H1 (cell line): ENCODE data around the gene TMEM181. TPM values are rescaled to one million over a fixed set of nuclear protein-coding genes. Genes with fewer than 3 reads are reported as not detected.

Source experiments
- GTF2F1 ChIP-seq: IDR thresholded peaks from 2 replicates; pipeline ENCODE4 v1.6.1; 2012; ENCODE audit warnings: low read depth, low read length, improper control_type of control experiment, borderline replicate concordance
- HDAC2 ChIP-seq, 2 experiments: fragments of 300-600 bp in 1 of 2; sonication (generic) in 1 of 2; IDR thresholded peaks; 2 replicates each; pipeline ENCODE4 v1.6.1; 2011 to 2012; ENCODE audit warnings: low read depth in 2 of 2, low read length in 2 of 2, mild to moderate bottlenecking in 2 of 2, moderate library complexity in 2 of 2, borderline replicate concordance in 1 of 2, inconsistent platforms in 1 of 2
- MAFK ChIP-seq: IDR thresholded peaks from 2 replicates; pipeline ENCODE4 v1.6.1; 2012; ENCODE audit warnings: low read depth, mild to moderate bottlenecking, improper control_type of control experiment, low read length
- POLR2A ChIP-seq, 2 experiments: IDR thresholded peaks; 1 replicate in 1 of 2; 2 replicates in 1 of 2; pipeline ENCODE4 v1.6.1; 2011; ENCODE audit warnings: low read depth in 2 of 2, low read length in 2 of 2, mild to moderate bottlenecking in 2 of 2; ENCODE audit errors: control extremely low read depth in 1 of 2
- POU5F1 ChIP-seq: IDR thresholded peaks from 2 replicates; pipeline ENCODE4 v1.6.1; 2011; ENCODE audit warnings: low read depth, mild to moderate bottlenecking, low read length, moderate library complexity
- SIX5 ChIP-seq: IDR thresholded peaks from 2 replicates; pipeline ENCODE4 v1.6.1; 2011; ENCODE audit warnings: mild to moderate bottlenecking, low read depth, low read length
- polyA plus RNA-seq, 7 experiments: library from polyadenylated mRNA; depleted of rRNA in 3 of 7; stranded (reverse) in 5 of 7; unstranded in 2 of 7; fragments of >200 nt in 5 of 7; fragments of 200-250 nt in 2 of 7; gene quantifications; 1 replicate in 5 of 7; 2 replicates in 1 of 7; 4 replicates in 1 of 7; pipeline versions ENCODE4 v1.2.1 to v1.2.3, GENCODE V29; 2011 to 2013; ENCODE audit warnings: missing spikeins in 2 of 7, mixed read lengths in 2 of 7
- total RNA-seq: library from RNA; stranded (reverse); fragmentation: NEBNext Ultra II Directional; extraction: Animal tissue kit (Norgen Biotek cat#: 25700); gene quantifications from 2 replicates; pipeline ENCODE4 v1.2.1, GENCODE V29; 2021
- TF ChIP-seq, protein P1 (sequence below): fragments of 300-600 bp; sonication (generic); IDR thresholded peaks from 2 replicates; pipeline ENCODE4 v1.7.1; 2012; ENCODE audit warnings: low read length, moderate library complexity, mild to moderate bottlenecking, inconsistent platforms; ENCODE audit not compliant: insufficient replicate concordance
- TF ChIP-seq, protein P2 (sequence below): IDR thresholded peaks from 2 replicates; pipeline ENCODE4 v1.6.1; 2011; ENCODE audit warnings: low read length, improper control_type of control experiment

Gene TMEM181
- total and polyA plus RNA-seq, 2 of the 8 experiments (the other 6 are each of a cell fraction or from before 2014, with no cell fraction given), result 8.6 to 19.0 TPM

DNA sequence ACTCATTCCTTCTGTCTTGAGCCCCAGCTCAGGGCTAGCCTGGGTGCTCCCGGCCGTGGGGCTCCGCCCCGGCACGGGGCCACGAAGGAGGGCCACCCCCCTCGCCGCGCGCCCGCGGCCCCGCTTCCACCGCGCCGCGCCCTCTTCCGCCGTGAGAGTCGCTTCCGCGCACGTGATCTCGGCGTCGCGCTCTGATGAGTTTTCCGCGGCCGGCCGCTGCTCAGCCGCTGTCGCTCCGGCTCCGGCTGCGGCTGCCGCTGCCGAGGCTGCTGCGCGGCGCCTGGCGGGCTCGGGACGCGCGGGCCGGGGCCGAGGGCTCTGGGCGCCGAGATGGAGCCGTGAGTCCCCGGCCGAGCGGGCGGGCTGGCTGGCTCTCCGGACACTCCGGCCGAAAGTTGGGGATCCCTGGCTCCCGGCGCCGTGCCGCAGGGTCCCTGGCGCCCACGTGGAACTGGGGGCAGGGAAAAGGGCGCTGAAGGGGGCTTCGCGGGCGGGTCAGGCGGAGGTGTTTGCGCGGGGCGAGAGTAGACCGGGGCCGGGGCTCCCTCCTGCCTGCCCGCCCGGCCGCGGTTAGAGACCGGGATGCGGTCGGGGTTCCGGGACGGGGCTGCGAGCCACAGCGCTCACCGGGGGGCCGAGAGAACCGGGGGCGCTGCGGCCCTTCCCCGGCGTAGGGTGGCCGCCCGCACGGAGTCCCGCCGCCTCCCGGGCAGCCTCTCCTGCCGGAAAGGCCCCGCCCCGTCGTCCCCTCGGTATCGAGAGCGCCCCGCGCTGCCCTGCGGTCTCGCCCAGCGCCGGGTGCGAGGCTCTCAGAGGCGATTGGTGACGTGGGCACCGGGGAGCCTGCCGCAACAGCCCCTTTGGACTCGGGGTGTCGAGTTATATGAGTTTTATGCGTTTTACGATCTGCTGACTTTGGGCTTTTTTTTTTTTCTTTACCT is at the start of gene TMEM181 (continued):
- TF ChIP-seq, protein P1, sequence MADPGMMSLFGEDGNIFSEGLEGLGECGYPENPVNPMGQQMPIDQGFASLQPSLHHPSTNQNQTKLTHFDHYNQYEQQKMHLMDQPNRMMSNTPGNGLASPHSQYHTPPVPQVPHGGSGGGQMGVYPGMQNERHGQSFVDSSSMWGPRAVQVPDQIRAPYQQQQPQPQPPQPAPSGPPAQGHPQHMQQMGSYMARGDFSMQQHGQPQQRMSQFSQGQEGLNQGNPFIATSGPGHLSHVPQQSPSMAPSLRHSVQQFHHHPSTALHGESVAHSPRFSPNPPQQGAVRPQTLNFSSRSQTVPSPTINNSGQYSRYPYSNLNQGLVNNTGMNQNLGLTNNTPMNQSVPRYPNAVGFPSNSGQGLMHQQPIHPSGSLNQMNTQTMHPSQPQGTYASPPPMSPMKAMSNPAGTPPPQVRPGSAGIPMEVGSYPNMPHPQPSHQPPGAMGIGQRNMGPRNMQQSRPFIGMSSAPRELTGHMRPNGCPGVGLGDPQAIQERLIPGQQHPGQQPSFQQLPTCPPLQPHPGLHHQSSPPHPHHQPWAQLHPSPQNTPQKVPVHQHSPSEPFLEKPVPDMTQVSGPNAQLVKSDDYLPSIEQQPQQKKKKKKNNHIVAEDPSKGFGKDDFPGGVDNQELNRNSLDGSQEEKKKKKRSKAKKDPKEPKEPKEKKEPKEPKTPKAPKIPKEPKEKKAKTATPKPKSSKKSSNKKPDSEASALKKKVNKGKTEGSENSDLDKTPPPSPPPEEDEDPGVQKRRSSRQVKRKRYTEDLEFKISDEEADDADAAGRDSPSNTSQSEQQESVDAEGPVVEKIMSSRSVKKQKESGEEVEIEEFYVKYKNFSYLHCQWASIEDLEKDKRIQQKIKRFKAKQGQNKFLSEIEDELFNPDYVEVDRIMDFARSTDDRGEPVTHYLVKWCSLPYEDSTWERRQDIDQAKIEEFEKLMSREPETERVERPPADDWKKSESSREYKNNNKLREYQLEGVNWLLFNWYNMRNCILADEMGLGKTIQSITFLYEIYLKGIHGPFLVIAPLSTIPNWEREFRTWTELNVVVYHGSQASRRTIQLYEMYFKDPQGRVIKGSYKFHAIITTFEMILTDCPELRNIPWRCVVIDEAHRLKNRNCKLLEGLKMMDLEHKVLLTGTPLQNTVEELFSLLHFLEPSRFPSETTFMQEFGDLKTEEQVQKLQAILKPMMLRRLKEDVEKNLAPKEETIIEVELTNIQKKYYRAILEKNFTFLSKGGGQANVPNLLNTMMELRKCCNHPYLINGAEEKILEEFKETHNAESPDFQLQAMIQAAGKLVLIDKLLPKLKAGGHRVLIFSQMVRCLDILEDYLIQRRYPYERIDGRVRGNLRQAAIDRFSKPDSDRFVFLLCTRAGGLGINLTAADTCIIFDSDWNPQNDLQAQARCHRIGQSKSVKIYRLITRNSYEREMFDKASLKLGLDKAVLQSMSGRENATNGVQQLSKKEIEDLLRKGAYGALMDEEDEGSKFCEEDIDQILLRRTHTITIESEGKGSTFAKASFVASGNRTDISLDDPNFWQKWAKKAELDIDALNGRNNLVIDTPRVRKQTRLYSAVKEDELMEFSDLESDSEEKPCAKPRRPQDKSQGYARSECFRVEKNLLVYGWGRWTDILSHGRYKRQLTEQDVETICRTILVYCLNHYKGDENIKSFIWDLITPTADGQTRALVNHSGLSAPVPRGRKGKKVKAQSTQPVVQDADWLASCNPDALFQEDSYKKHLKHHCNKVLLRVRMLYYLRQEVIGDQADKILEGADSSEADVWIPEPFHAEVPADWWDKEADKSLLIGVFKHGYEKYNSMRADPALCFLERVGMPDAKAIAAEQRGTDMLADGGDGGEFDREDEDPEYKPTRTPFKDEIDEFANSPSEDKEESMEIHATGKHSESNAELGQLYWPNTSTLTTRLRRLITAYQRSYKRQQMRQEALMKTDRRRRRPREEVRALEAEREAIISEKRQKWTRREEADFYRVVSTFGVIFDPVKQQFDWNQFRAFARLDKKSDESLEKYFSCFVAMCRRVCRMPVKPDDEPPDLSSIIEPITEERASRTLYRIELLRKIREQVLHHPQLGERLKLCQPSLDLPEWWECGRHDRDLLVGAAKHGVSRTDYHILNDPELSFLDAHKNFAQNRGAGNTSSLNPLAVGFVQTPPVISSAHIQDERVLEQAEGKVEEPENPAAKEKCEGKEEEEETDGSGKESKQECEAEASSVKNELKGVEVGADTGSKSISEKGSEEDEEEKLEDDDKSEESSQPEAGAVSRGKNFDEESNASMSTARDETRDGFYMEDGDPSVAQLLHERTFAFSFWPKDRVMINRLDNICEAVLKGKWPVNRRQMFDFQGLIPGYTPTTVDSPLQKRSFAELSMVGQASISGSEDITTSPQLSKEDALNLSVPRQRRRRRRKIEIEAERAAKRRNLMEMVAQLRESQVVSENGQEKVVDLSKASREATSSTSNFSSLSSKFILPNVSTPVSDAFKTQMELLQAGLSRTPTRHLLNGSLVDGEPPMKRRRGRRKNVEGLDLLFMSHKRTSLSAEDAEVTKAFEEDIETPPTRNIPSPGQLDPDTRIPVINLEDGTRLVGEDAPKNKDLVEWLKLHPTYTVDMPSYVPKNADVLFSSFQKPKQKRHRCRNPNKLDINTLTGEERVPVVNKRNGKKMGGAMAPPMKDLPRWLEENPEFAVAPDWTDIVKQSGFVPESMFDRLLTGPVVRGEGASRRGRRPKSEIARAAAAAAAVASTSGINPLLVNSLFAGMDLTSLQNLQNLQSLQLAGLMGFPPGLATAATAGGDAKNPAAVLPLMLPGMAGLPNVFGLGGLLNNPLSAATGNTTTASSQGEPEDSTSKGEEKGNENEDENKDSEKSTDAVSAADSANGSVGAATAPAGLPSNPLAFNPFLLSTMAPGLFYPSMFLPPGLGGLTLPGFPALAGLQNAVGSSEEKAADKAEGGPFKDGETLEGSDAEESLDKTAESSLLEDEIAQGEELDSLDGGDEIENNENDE, result no peak
- TF ChIP-seq POLR2A (IDR thresholded peaks at IDR 0.05; ENCODE audit: control extremely low read depth in 1 of 2, low read depth in 2 of 2, low read length in 2 of 2) (peak; percentile 14 to 78), HDAC2 (IDR thresholded peaks at IDR 0.05; ENCODE audit: borderline replicate concordance in 1 of 2, low read depth in 2 of 2, low read length in 2 of 2) (peak in 1 of 2 experiments; percentile 81; a peak in 2 of 4 replicates), GTF2F1 (no peak), SIX5 (no peak), MAFK (no peak), POU5F1 (no peak)
- TF ChIP-seq, protein P2, sequence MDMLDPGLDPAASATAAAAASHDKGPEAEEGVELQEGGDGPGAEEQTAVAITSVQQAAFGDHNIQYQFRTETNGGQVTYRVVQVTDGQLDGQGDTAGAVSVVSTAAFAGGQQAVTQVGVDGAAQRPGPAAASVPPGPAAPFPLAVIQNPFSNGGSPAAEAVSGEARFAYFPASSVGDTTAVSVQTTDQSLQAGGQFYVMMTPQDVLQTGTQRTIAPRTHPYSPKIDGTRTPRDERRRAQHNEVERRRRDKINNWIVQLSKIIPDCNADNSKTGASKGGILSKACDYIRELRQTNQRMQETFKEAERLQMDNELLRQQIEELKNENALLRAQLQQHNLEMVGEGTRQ, result peak; percentile 97
